T1000 (cell line): ENCODE data around the gene SLC6A4.
"Not testable (repeated sequence)": the region's sequence is repeated elsewhere in the genome, so short reads cannot be mapped to it uniquely, and the experiment has no call there.

Source experiments
- DNase-seq: peaks from one replicate; lab custom pipeline; 2025; ENCODE audit warnings: mixed read lengths; lab: John Stamatoyannopoulos, UW

SLC6A4 gene

GRCh38 chr17:30238387-30239088, 3.0 kb upstream of the SLC6A4 start:
- DNase-seq: no peak

DNA sequence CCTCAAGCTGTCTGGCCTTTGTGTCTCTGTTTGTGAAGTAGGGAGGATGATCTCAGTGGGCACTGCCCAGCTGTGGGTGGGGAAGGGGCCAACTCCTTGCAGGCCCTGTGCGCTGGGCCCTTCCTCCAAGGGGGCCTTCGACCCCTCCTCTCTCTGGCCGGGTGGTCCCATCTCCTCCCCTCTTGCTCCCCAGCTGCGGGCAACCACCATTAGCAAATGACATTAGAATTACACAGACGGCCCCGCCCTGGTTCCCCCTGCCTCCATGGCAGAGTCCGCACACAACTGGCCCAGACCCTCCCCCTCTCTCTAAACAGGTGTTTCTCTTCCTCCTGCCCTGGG, 2.5 kb upstream of the SLC6A4 start:
- DNase-seq: no peak

DNA sequence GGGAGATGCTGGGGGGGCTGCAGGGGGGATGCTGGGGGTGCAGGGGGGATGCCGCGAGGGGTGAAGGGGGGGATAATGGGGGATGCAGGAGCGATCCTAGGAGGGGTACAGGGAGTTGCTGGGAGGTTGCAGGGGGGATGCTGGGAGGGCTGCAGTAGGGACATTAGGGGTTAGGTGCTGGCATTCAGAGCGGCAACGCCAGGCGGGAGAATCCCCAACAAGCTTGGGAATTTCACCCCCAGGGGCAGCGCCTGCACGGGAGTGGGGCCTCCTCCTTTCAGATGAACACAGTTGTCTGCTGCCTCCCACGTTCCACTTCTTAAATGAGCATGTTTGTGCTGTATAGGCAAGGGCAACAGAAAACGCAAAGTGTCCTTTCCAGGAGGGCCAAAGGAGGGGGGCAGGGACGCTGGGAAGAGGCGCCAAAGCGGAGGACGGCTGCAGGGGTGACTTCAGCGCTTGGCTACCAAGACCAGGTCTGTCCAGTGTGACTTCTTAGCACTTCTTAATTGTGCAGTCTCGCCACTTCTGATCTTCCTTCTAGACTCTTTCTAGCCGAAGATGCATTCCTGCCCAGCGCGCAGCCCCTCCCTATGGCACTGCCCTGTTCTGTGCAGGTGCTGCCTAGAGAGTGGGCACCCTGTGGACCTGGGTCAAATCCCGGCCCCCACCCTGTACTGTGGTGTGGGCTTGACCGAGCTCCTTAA, 2.0 kb upstream of the SLC6A4 start:
- DNase-seq: no peak

GRCh38 chr17:30236766-30237165, 1.3 kb upstream of the SLC6A4 start:
- DNase-seq: no peak

- DNase-seq: no peak
These were observed 764 bp upstream of the SLC6A4 start for GRCh38 chr17:30236297-30236624.

GRCh38 chr17:30234964-30235363, 533 bp downstream of the SLC6A4 start:
- no peak for DNase-seq

DNA sequence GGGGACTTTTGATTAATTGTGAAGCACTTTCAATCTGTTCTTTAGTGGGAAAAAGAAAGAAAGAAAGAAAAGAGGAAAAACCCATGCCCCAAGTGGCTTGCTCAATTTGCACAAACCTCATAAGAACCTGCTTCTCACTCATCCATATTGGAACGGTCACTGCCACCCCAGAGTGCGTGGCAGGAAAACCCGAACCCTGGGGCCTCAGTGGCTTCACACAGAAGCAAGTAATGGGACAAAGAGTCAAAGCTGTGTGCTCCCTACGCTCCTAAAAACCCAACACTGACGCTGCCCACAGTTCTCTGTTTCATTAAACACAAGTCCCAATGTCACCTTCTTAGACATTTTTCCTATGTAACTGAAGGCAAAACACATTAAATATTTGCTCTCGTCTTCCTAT, 1.2 kb downstream of the SLC6A4 start:
- no peak for DNase-seq

- no peak for DNase-seq
These were observed 2.6 kb downstream of the SLC6A4 start for GRCh38 chr17:30232824-30233427.

GRCh38 chr17:30232015-30232823, 3.3 kb downstream of the SLC6A4 start:
- DNase-seq: no peak

DNA sequence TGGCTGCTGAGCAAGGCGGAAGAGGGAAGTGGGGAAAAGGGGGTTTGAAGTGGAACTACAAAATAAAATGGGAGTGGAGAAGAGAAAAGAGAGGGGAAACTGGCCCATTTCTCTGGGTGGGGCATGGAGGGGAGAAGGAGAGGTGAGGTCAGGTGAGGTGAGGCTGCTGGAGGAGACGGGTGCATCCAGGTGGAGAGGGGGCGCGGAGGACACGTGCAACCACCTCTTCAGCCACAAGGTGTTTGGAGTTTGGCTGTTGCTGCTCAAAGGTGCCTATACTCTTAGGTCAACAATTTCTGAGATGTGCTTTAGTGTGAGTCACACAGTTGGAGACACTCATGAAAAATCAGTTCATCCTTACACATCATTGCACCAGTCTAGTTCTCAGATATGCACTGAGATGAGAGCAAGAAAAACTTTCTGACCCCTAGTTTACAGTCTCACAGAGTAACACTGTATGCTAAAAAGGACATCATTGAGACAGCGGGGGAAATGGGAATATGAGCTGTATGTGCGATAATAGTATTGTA, 4.8 kb downstream of the SLC6A4 start:
- DNase-seq: no peak

DNA sequence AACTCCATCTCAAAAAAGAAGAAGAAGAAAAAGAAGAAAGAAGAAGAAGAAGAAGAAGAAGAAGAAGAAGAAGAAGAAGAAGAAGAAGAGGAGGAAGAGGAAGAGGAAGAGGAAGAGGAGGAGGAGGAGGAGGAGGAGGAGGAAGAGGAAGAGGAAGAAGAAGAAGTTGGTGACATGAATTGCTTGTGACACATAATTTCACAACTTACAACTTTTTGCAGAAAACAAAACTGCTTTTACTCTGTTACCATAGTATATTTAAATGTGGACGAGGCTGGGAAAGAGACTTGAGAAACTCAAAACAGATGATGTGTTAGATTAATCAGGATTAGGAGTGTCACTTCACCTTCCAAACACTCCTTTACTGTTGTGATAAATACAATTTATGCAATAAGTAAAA, 5.5 kb downstream of the SLC6A4 start:
- not testable (repeated sequence) for DNase-seq

- DNase-seq: no peak
These were observed 6.5 kb downstream of the SLC6A4 start for GRCh38 chr17:30229012-30229411.

DNA sequence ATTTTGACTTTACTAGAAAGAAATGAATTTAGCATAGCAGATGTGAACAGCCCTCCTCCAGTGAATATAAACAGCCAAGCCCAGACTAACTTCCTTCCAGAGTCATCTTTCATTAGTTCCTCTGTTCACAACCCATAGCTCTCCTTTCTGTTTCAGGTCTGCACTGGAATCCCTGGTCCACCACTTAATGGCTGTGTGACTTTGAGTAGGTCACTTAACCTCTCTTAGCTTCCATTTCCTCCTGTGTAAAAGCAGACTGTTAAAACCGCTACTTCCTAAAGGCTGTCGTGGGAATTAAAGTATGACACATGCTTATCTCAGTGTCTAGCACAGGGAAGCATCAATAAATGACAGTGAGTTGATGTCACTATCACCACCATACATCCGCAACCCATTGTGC, 7.5 kb downstream of the SLC6A4 start:
- no peak for DNase-seq

DNA sequence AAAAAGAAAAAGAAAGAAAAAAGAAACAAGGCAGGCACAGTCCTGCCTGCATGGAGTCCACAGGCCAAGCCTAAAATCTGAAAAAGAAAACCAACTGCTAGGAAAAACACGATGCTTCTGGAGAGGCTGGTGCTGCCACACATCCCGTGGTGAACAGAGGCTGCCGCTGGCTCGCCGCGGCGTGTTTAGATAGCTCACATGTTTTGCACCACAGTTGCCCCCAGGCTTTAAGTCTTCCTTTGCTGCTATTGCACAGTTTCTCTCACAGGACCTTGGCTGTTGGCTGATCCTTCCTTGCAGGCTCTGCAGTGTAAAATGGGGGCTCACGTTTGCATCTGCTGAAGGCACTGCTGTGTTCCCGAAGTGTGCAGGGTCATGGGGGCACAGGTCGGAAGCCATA, 8.6 kb downstream of the SLC6A4 start:
- DNase-seq: no peak

GRCh38 chr17:30225919-30226553, 9.5 kb downstream of the SLC6A4 start:
- DNase-seq: no peak

DNA sequence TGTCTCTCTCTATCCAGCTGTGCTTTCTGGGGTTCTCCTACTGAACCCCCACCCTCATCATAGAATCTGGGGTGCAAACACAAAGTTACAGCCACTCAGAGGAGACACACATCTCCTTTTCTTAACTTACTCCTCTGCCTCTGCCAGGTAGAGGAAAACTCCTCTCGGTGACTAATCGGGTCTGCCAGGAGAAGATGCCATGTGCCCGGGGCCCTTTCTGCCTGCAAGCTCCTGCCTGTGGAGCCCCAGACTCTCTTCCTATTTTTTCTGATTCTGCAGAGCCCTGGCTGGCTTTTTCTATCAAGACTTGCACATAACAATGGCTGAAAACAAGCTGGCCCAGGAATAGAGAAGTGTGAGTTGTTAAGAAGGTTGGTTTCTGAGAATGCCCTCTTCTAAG, 10.4 kb downstream of the SLC6A4 start:
- no peak for DNase-seq

DNA sequence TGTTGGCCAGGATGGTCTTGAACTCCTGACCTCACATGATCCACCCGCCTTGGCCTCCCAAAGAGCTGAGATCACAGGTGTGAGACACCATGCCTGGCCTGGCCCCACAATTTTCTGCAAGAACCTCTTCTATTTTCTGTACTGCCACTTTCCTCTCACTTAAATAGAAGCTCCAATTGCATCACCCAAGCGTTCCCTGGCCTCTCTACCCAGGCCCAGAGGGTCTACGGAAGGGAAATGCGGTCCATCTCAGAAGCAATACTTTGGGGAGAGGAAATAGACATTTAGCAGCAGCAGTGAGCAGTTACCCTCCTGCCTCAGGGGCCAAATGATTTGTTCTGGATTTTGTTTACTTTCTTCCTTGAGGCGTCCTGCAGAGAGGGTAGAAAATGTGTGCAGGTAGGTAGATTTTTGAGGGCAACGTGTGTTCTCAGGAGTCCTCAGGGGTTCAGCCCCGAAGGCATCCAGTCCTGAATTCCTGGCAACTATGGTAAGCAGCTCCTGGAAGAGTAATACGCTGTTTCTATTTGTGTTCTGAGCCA, 11.0 kb downstream of the SLC6A4 start:
- no peak for DNase-seq

- DNase-seq: no peak
These were observed 12.7 kb downstream of the SLC6A4 start for GRCh38 chr17:30222721-30223175.

- DNase-seq: no peak
These were observed 13.2 kb downstream of the SLC6A4 start for GRCh38 chr17:30222251-30222650.

DNA sequence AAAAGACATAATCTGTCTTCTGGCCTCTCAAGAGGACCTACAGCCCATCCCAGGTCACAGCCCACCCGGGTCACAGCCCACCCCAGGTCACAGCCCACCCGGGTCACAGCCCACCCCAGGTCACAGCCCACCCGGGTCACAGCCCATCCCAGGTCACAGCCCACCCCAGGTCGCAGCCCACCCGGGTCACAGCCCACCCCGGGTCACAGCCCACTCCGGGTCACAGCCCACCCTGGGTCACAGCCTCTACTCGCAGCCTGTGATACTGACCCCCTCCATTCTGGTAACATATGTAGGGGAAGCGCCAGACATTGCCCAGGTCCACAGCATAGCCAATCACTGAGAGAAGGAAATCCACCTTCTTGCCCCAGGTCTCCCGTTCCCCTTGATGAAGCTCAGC, 14.2 kb downstream of the SLC6A4 start:
- DNase-seq: no peak

DNA sequence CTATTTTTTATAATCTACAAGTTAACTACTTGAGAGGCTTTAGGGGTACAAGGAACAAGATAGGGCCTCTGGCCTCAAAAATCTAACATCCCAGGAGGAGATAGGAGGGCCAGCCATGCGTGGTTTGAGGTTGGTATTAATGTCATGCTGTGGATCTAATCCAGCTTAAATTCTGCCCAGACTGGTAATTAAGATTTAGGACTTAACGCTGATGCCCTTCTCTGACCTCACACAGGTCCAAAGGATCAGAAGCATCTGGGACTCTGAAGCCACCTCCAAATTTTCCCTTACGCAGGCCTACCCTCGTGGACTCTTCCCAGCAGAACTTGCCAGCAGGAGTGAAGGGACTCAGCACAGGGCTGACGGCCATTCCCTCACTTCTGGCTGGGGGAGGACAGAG, 15.1 kb downstream of the SLC6A4 start:
- DNase-seq: no peak

GRCh38 chr17:30219833-30220232, 15.7 kb downstream of the SLC6A4 start:
- DNase-seq: no peak
